Subcutaneous abdominal adipose tissue (tissue), 5 donors: Measurements from ENCODE around the gene VPREB3.
A peak's percentile ranks its signal among the peaks of the same experiment; 100 is the strongest.

Experiments used
- H3K27ac ChIP-seq: one replicate; pipeline ENCODE4 v1.7.0; 2013; ENCODE audit warnings: low read depth, mild to moderate bottlenecking, inconsistent platforms, low read length, moderate library complexity
- H3K27me3 ChIP-seq, 5 donors: one replicate each; pipeline ENCODE4 v1.7.0; 2013; ENCODE audit warnings: low read length in 5 of 5, inconsistent platforms in 1 of 5; ENCODE audit not compliant: control insufficient read depth in 5 of 5, insufficient read depth in 4 of 5
- H3K36me3 ChIP-seq, 5 donors: one replicate each; pipeline ENCODE4 v1.7.0; 2013; ENCODE audit warnings: low read length in 5 of 5; ENCODE audit not compliant: control insufficient read depth in 5 of 5, insufficient read depth in 5 of 5
- H3K4me1 ChIP-seq, 5 donors: one replicate each; pipeline ENCODE4 v1.7.0; 2013; ENCODE audit warnings: low read length in 5 of 5, mild to moderate bottlenecking in 3 of 5, moderate library complexity in 1 of 5; ENCODE audit not compliant: control insufficient read depth in 5 of 5, insufficient read depth in 5 of 5
- H3K4me3 ChIP-seq, 5 donors: one replicate each; pipeline ENCODE4 v1.7.0; 2013; ENCODE audit warnings: low read length in 5 of 5, low read depth in 1 of 5
- H3K9ac ChIP-seq, 5 donors: one replicate each; pipeline ENCODE4 v1.7.0; 2013; ENCODE audit warnings: low read length in 5 of 5, mild to moderate bottlenecking in 4 of 5, moderate library complexity in 3 of 5
- H3K9me3 ChIP-seq, 5 donors: one replicate each; pipeline ENCODE4 v1.7.0; 2013; ENCODE audit warnings: low read length in 5 of 5; ENCODE audit not compliant: control insufficient read depth in 5 of 5
- donor health status: healthy.
- donor health status: healthy.
- donor health status: healthy.
- donor health status: healthy.
- donor health status: healthy.

The VPREB3 gene

GRCh38 chr22:23777776-23778576, 23.8 kb upstream of the VPREB3 start:
- Histone ChIP-seq H3K27me3 (no peaks in the 10 kb centered on the region), H3K4me1 (peaks cover 8 to 43% (median 31%) of the 10 kb centered on the region in 5 donors), H3K27ac (no peak overlapping the region)

DNA sequence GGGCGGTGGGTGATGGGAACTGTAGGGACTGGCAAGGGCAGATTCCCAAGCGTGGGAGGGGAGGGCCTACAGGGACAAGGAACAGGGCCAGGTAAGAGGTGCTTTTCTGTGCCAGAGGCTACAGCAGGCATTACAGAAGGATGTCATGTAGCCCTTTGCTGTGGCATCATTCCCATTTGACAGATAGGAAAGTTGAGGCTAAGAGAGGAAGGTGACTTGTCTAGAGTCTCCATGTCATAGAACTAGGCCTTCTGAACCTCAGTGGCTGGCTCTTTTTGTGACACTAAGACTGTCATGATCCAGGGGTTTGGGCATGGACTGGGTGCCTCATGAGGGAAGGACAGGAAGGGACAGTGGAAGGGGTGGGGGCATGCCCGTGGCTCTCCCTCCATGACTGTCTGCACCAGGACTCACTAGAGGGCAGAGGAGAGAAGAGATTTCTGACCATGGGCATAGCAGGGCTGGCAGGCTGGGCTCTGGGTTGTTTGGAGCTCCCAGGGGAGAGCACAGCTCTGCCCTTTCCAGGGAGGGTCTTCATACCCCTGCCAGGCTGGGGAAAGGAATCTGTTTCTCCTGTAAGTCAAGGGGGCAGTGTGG, 21.7 kb upstream of the VPREB3 start:
- Histone ChIP-seq H3K36me3 (no peaks in the 10 kb centered on the region), H3K27ac (no peak overlapping the region), H3K27me3 (no peaks in the 10 kb centered on the region), H3K4me3 (no peak overlapping the region), H3K9me3 (no peaks in the 10 kb centered on the region), H3K9ac (no peak overlapping the region), H3K4me1 (peaks cover 2 to 36% (median 30%) of the 10 kb centered on the region in 5 donors)

More at GRCh38 chr22:23777776-23778576, 23.8 kb upstream of the VPREB3 start:
- no peaks in the 10 kb centered on the region for H3K36me3 ChIP-seq
- H3K9me3 ChIP-seq, result no peaks in the 10 kb centered on the region
- H3K9ac ChIP-seq, result no peak overlapping the region
- no peak overlapping the region for H3K4me3 ChIP-seq

GRCh38 chr22:23774922-23775436, 20.8 kb upstream of the VPREB3 start:
- no peaks in the 10 kb centered on the region for H3K9me3 ChIP-seq
- H3K27me3 ChIP-seq, result no peaks in the 10 kb centered on the region
- no peaks in the 10 kb centered on the region for H3K36me3 ChIP-seq
- no peak overlapping the region for H3K27ac ChIP-seq
- H3K4me1 ChIP-seq, result peaks cover 2 to 35% (median 30%) of the 10 kb centered on the region in 5 donors
- H3K9ac ChIP-seq, result no peak overlapping the region
- no peak overlapping the region for H3K4me3 ChIP-seq

DNA sequence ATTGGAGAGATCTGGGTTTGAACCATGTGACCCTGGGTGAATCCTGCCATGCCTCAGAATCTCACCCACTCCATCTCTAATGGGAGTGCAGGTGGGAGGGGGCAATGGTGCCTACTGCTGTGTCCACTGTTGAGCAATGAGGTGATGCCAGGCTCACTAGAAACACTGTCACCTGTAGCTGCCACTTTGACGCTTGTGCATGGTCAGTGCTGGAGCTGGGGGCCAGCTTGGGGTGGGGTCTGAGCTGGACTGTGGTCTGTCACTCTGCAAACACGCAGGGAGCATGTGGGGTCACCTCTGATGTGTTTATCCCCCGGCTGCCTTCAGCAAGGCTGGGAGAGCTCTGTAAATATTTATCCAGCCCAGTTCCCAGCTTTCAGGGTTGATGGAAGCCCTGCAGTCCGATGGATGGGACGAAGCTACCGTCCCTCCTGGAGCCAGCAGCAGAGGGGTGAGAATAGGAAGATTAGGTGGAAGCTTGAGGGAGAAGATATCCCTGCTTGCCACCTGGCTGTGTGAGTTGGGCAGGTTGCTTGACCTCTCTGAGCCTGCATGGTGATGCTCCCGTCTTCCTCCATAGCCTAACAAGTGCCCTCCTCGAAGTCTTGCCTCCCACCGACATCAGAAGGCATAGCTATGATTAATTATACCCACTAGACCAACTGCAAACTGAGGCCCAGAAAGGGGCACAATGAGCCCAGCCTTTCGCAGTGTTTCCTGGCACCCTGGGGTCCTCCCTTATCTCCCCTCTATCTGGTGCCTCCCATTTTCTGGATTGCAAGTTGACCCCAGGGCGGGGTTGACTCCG, 20.1 kb upstream of the VPREB3 start:
- Histone ChIP-seq H3K9me3 (no peaks in the 10 kb centered on the region), H3K27me3 (no peaks in the 10 kb centered on the region), H3K27ac (no peak overlapping the region), H3K36me3 (no peaks in the 10 kb centered on the region), H3K9ac (no peak overlapping the region), H3K4me1 (peaks cover 2 to 35% (median 30%) of the 10 kb centered on the region in 5 donors), H3K4me3 (no peak overlapping the region)

- H3K36me3 ChIP-seq, result no peaks in the 10 kb centered on the region
- H3K27me3 ChIP-seq, result no peaks in the 10 kb centered on the region
- peaks cover 2 to 40% (median 31%) of the 10 kb centered on the region in 5 donors for H3K4me1 ChIP-seq
- H3K9me3 ChIP-seq, result no peaks in the 10 kb centered on the region
- peak overlapping the region in 2 of 5 donors; percentile 42 to 66 for H3K4me3 ChIP-seq
- H3K27ac ChIP-seq, result no peak overlapping the region
- peak overlapping the region in 2 of 5 donors; percentile 56 to 67 for H3K9ac ChIP-seq
Observed at GRCh38 chr22:23773483-23774113, 19.4 kb upstream of the VPREB3 start.

- H3K27me3 ChIP-seq, result no peaks in the 10 kb centered on the region
- H3K9me3 ChIP-seq, result no peaks in the 10 kb centered on the region
- peak within 1 kb of the TSS; percentile 25 to 66 (median 53) for H3K4me3 ChIP-seq
- H3K9ac ChIP-seq, result peak within 1 kb of the TSS in 3 of 5 donors; percentile 60 to 67 (median 66)
- H3K36me3 ChIP-seq, result no peaks in the 10 kb centered on the region
- H3K4me1 ChIP-seq, result peaks cover 2 to 47% (median 38%) of the 10 kb centered on the region in 5 donors
- H3K27ac ChIP-seq, result no peak within 1 kb of the TSS
Observed at GRCh38 chr22:23772649-23773473, 18.6 kb upstream of the VPREB3 start, which contains the start of gene MMP11. MMP11 (plus strand) TSS chr22:23772849; CDS start chr22:23772871, 22 bp downstream.

DNA sequence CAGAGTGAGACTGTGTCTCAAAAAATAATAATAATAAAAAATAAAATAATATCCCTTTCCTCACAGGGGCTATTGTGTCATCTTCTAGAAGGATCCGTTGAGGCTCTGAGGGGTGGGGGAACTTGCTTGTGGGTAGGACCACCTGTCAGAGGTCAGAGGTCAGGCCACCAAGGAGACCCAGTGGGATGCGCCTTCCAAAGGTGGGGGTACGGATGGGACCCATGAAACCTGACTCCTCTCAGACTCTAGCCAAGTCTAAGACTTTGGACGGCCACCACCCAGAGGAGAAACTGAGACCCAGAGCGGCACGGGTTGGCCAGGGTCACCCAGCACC, 18.1 kb upstream of the VPREB3 start:
- H3K4me3 ChIP-seq, result peak overlapping the region; percentile 25 to 59 (median 45)
- no peak overlapping the region for H3K27ac ChIP-seq
- H3K9me3 ChIP-seq, result no peaks in the 10 kb centered on the region
- peaks cover 2 to 51% (median 42%) of the 10 kb centered on the region in 5 donors for H3K4me1 ChIP-seq
- peak overlapping the region in 2 of 5 donors; percentile 61 to 66 for H3K9ac ChIP-seq
- H3K36me3 ChIP-seq, result no peaks in the 10 kb centered on the region
- no peaks in the 10 kb centered on the region for H3K27me3 ChIP-seq

- H3K4me1 ChIP-seq, result peaks cover 0 to 71% (median 53%) of the 10 kb centered on the region in 5 donors
- H3K27ac ChIP-seq, result no peak overlapping the region
- no peak overlapping the region for H3K4me3 ChIP-seq
- no peaks in the 10 kb centered on the region for H3K9me3 ChIP-seq
- H3K36me3 ChIP-seq, result peaks cover 0 to 8% (median 8%) of the 10 kb centered on the region in 5 donors
- no peak overlapping the region for H3K9ac ChIP-seq
- H3K27me3 ChIP-seq, result no peaks in the 10 kb centered on the region
Observed at GRCh38 chr22:23769321-23769965, 15.2 kb upstream of the VPREB3 start.
